SJSA1 (cell line): ENCODE results near the gene ITPR1. TPM values are rescaled to one million over a fixed set of nuclear protein-coding genes. Genes with fewer than 3 reads are reported as not detected.

Source experiments
- DNase-seq, 2 experiments: peaks; one replicate each; pipeline ENCODE4 v3.0.0-alpha.2; 2015 to 2020; ENCODE audit warnings: low spot score in 2 of 2, low read depth in 1 of 2
- H3K27ac ChIP-seq: fragments of 250-450 bp; sonication (Bioruptor Pico); 2 replicates; pipeline ENCODE4 v1.5.1; 2020; ENCODE audit warnings: mild to moderate bottlenecking, moderate library complexity
- H3K27me3 ChIP-seq: fragments of 250-450 bp; sonication (Bioruptor Pico); replicated peaks from 2 replicates; pipeline ENCODE4 v1.5.1; 2020; ENCODE audit warnings: mild to moderate bottlenecking, moderate library complexity
- H3K36me3 ChIP-seq: fragments of 250-450 bp; sonication (Bioruptor Pico); 2 replicates; pipeline ENCODE4 v1.5.1; 2020; ENCODE audit warnings: mild to moderate bottlenecking
- H3K4me1 ChIP-seq: fragments of 250-450 bp; sonication (Bioruptor Pico); replicated peaks from 2 replicates; pipeline ENCODE4 v1.6.1; 2021; ENCODE audit warnings: mild to moderate bottlenecking
- H3K4me3 ChIP-seq: fragments of 250-450 bp; sonication (Bioruptor Pico); 2 replicates; pipeline ENCODE4 v1.5.1; 2020; ENCODE audit warnings: mild to moderate bottlenecking
- H3K9me3 ChIP-seq: fragments of 250-450 bp; sonication (Bioruptor Pico); replicated peaks from 2 replicates; pipeline ENCODE4 v1.5.1; 2020; ENCODE audit warnings: mild to moderate bottlenecking
- total RNA-seq: library from RNA; depleted of rRNA; stranded (reverse); fragments of >200 nt; shearing (Covaris generic); gene quantifications from 2 replicates; pipeline ENCODE4 v1.2.3, GENCODE V29; 2014; rRNA removed

The ITPR1 gene
- total RNA-seq, 1 experiment from 2014 or later, result 9.7 TPM

GRCh38 chr3:4888913-4889846, 396.0 kb downstream of the ITPR1 start:
- Histone ChIP-seq H3K27ac (no peak overlapping the region), H3K4me1 (peaks cover 18% of the 10 kb centered on the region), H3K4me3 (no peak overlapping the region), H3K9me3 (no peaks in the 10 kb centered on the region), H3K27me3 (no peaks in the 10 kb centered on the region), H3K36me3 (no peaks in the 10 kb centered on the region)
- DNase-seq, result no peak

DNA sequence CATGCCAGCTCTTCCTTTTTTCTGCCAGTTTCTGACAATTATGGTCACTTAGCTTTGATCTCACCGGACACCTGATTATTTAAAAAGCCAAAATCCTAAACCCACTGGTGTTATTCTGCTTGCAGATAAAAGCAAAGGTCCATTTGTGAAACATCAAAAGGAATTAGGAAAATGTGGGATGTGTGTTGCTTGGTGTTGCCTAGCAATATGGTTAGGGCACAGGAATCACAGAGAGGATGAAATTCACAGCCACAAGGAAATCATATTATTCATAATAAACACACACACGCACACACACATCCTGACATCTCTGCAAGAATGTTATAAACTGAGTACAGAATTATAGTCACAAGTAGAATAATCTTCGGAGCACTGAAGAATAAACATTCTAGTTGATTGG, 396.7 kb downstream of the ITPR1 start:
- Histone ChIP-seq H3K9me3 (no peaks in the 10 kb centered on the region), H3K36me3 (no peaks in the 10 kb centered on the region), H3K4me1 (peaks cover 10% of the 10 kb centered on the region), H3K27me3 (no peaks in the 10 kb centered on the region), H3K4me3 (no peak overlapping the region), H3K27ac (no peak overlapping the region)
- DNase-seq, result no peak

DNA sequence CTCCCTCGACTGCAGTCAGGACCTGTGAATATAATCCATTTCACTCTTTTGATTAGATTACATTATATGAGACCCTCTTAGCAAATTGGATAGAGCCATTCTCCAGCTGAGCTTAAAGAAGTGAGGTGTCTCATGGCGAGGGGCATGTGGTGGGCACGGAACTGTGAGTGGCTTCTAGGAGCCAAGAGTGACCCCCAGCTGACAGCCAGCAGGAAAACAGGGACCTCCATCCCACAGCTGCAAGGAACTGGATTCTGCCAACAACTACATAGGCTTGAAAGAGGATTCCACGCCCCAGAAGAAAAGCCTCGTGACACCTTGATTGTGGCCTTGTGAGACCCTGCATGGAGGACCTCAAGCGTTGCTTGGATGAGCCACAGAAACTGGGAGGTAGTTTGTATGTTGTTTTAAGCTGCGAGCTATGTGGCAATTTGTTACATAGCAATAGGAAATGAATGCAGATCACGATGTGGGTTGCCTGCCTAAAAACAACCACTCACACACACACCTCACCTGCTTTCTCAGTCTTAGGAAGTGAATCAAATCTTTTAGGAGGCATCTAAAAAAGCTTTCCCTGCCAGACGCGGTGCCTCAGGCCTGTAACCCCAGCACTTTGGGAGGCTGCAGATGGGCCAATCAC, 401.9 kb downstream of the ITPR1 start:
- no peak overlapping the region for H3K4me3 ChIP-seq
- H3K27ac ChIP-seq, result no peak overlapping the region
- H3K9me3 ChIP-seq, result no peaks in the 10 kb centered on the region
- no peaks in the 10 kb centered on the region for H3K27me3 ChIP-seq
- H3K36me3 ChIP-seq, result no peaks in the 10 kb centered on the region
- peaks cover 15% of the 10 kb centered on the region for H3K4me1 ChIP-seq
- no peak for DNase-seq

- Histone ChIP-seq H3K27ac (no peak overlapping the region), H3K27me3 (no peaks in the 10 kb centered on the region), H3K4me1 (peaks cover 15% of the 10 kb centered on the region), H3K9me3 (no peaks in the 10 kb centered on the region), H3K4me3 (no peak overlapping the region), H3K36me3 (no peaks in the 10 kb centered on the region)
- no peak for DNase-seq
Measured at GRCh38 chr3:4895838-4896237, 402.7 kb downstream of the ITPR1 start.

Other genes with a start within 250 kb of the ITPR1 start
- gene SETMAR, start 190.0 kb upstream of the ITPR1 start, total RNA-seq, result 4.1 and 6.0 TPM in 2 replicates
- gene SUMF1, start 26.1 kb upstream of the ITPR1 start, total RNA-seq, result 24.0 and 31.8 TPM in 2 replicates